Endodermal cell (in vitro differentiated cells): ENCODE data around the gene KLHDC7B. TPM values are rescaled to one million over a fixed set of nuclear protein-coding genes. Genes with fewer than 3 reads are reported as not detected.
A peak's percentile ranks its signal among the peaks of the same experiment; 100 is the strongest.

Experiments
- DNase-seq: peaks from one replicate; pipeline ENCODE4 v3.0.0-alpha.2; 2017
- H3K27ac ChIP-seq: 2 replicates; pipeline ENCODE4 v1.5.1; 2013; ENCODE audit warnings: mild to moderate bottlenecking, low read depth, low read length, moderate library complexity
- H3K27me3 ChIP-seq: 2 replicates; pipeline ENCODE4 v1.6.1; 2013; ENCODE audit warnings: mild to moderate bottlenecking, low read length, moderate library complexity; ENCODE audit not compliant: insufficient read depth, control insufficient read depth, poor library complexity, severe bottlenecking
- H3K36me3 ChIP-seq: 2 replicates; pipeline ENCODE4 v1.7.0; 2013; ENCODE audit warnings: mild to moderate bottlenecking, low read length, moderate library complexity; ENCODE audit not compliant: control insufficient read depth, insufficient read depth
- H3K4me1 ChIP-seq: one replicate; pipeline ENCODE4 v1.7.0; 2013; ENCODE audit warnings: low read length; ENCODE audit not compliant: control insufficient read depth, insufficient read depth
- H3K4me3 ChIP-seq: 2 replicates; pipeline ENCODE4 v1.5.1; 2013; ENCODE audit warnings: mild to moderate bottlenecking, low read length, moderate library complexity
- H3K9ac ChIP-seq: 2 replicates; pipeline ENCODE4 v1.6.1; 2013; ENCODE audit warnings: mild to moderate bottlenecking, low read length, moderate library complexity; ENCODE audit not compliant: poor library complexity, severe bottlenecking; ENCODE audit errors: extremely low read depth
- H3K9me3 ChIP-seq: 2 replicates; pipeline ENCODE4 v1.6.1; 2013; ENCODE audit warnings: mild to moderate bottlenecking, low read length, moderate library complexity; ENCODE audit not compliant: control insufficient read depth
- H3K27ac Mint-ChIP-seq: 2 replicates; pipeline ENCODE4 v1.8.0; 2020; ENCODE audit warnings: mixed read lengths
- H3K27me3 Mint-ChIP-seq: 2 replicates; pipeline ENCODE4 v1.8.0; 2021; ENCODE audit warnings: mild to moderate bottlenecking, mixed read lengths; ENCODE audit not compliant: insufficient read depth
- H3K36me3 Mint-ChIP-seq: 2 replicates; pipeline ENCODE4 v1.8.0; 2020; ENCODE audit warnings: low read depth, mixed read lengths
- H3K4me1 Mint-ChIP-seq: 2 replicates; pipeline ENCODE4 v1.8.0; 2020; ENCODE audit warnings: mixed read lengths
- H3K4me3 Mint-ChIP-seq: 2 replicates; pipeline ENCODE4 v1.8.0; 2020; ENCODE audit warnings: mild to moderate bottlenecking, moderate library complexity, mixed read lengths
- H3K9me3 Mint-ChIP-seq: 2 replicates; pipeline ENCODE4 v1.8.0; 2020; ENCODE audit warnings: mild to moderate bottlenecking, mixed read lengths
- CTCF ChIP-seq: fragments of 200-600 bp; sonication (generic); conservative IDR thresholded peaks from 2 replicates; pipeline ENCODE4 v1.5.0; 2021; ENCODE audit warnings: antibody characterized with exemption, mild to moderate bottlenecking
- WGBS, 2 experiments: methylation state at CpG; one replicate each; pipeline versions ENCODE4 v1.1.5 to v1.1.7; 2013; ENCODE audit warnings: missing lambda C conversion rate in 2 of 2, mixed read lengths in 1 of 2; ENCODE audit not compliant: insufficient coverage in 1 of 2, insufficient read length in 1 of 2; 5-methylcytosine and 5-hydroxymethylcytosine counted together
- total RNA-seq, 2 donors: library from RNA; stranded (reverse); fragmentation: NEBNext Ultra II Directional in 1 of 2; extraction: Animal tissue kit (Norgen Biotek cat#: 25700) in 1 of 2; gene quantifications; 2 replicates in 1 of 2; 3 replicates in 1 of 2; pipeline ENCODE4 v1.2.1, GENCODE V29; 2021

KLHDC7B gene
- total RNA-seq, 2 donors from 2014 or later: not detected

GRCh38 chr22:50556703-50557102 is 11.0 kb downstream of the KLHDC7B start:
- no peaks in the 10 kb centered on the region for H3K9me3 ChIP-seq
- no peak overlapping the region for H3K4me3 ChIP-seq
- peaks cover 18% of the 10 kb centered on the region for H3K27me3 ChIP-seq
- 90 to 99% methylated on average over 1 to 4 of the region's 5 CpGs for WGBS, 2 experiments
- no peak overlapping the region for H3K27ac ChIP-seq
- DNase-seq: no peak
- H3K9me3 Mint-ChIP-seq: no peaks in the 10 kb centered on the region
- H3K27me3 Mint-ChIP-seq: peaks cover 37% of the 10 kb centered on the region
- H3K4me1 Mint-ChIP-seq: peaks cover 3% of the 10 kb centered on the region
- no peak overlapping the region for H3K9ac ChIP-seq
- no peak for TF ChIP-seq CTCF
- no peaks in the 10 kb centered on the region for H3K36me3 ChIP-seq
- no peak overlapping the region for H3K27ac Mint-ChIP-seq
- H3K4me1 ChIP-seq: no peaks in the 10 kb centered on the region
- no peaks in the 10 kb centered on the region for H3K36me3 Mint-ChIP-seq
- no peak overlapping the region for H3K4me3 Mint-ChIP-seq

- WGBS, 2 experiments: 84 to 86% methylated on average over 3 of the region's 3 CpGs
- H3K4me1 ChIP-seq: no peaks in the 10 kb centered on the region
- H3K9ac ChIP-seq: no peak overlapping the region
- Mint-ChIP-seq H3K9me3 (no peaks in the 10 kb centered on the region), H3K27ac (no peak overlapping the region), H3K4me3 (no peak overlapping the region), H3K4me1 (peaks cover 9% of the 10 kb centered on the region), H3K27me3 (peaks cover 51% of the 10 kb centered on the region), H3K36me3 (no peaks in the 10 kb centered on the region)
- H3K4me3 ChIP-seq: no peak overlapping the region
- H3K27me3 ChIP-seq: peaks cover 34% of the 10 kb centered on the region
- H3K36me3 ChIP-seq: no peaks in the 10 kb centered on the region
- DNase-seq: no peak
- no peak for TF ChIP-seq CTCF
- H3K9me3 ChIP-seq: no peaks in the 10 kb centered on the region
- no peak overlapping the region for H3K27ac ChIP-seq
Observed at GRCh38 chr22:50560034-50560433, 14.3 kb downstream of the KLHDC7B start.

DNA sequence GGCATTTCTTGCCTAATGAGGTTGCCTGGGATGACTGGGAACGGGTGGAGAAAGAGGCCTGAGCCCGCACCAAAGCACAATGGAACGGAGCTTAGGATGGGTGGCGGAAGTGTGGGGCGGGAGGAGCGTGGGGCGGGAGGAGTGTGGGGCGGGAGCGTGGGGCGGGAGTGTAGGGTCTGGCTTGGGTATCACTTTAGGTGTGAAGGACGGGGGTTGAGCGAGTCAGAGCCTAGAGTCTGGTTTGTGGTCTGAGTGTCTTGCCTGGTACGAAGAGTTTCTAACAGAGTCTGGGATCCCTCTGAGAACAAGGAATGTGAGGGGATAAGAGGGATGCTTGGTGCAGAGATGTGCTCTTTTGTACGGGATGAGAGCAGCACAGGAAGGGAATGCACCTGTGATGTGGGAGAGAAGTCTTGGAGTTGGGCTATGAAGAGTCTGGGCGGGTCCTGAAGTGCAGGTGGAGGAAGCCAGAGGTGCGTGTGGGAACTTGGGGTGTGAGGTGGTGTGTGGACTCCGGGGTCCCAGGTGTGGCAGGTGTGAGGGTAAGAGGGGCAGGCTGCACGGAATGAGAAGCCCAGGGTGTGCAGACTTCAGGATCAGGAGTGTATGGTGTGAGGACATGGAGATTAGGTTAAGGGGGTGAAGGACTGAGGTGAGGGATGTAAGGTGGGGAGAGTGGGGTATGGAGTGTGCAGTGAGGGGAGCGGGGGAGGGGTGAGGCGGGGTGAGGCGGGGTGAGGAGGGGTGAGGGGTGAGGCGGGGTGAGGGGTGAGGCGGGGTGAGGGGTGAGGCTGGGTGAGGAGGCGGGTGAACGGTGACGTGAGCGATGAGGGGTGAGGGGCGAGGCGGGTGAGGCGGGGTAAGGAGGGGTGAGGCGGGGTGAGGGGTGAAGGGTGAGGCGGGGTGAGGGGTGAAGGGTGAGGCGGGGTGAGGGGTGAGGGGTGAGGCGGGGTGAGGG is 16.0 kb downstream of the KLHDC7B start:
- Histone ChIP-seq H3K27ac (no peak overlapping the region), H3K36me3 (no peaks in the 10 kb centered on the region), H3K4me3 (no peak overlapping the region), H3K9ac (no peak overlapping the region), H3K27me3 (peaks cover 34% of the 10 kb centered on the region), H3K4me1 (no peaks in the 10 kb centered on the region), H3K9me3 (no peaks in the 10 kb centered on the region)
- Mint-ChIP-seq H3K4me1 (peaks cover 9% of the 10 kb centered on the region), H3K27ac (peak overlapping the region; percentile 3), H3K36me3 (no peaks in the 10 kb centered on the region), H3K4me3 (peak overlapping the region; percentile 25), H3K27me3 (peaks cover 55% of the 10 kb centered on the region), H3K9me3 (no peaks in the 10 kb centered on the region)
- DNase-seq: no peak
- TF ChIP-seq CTCF: no peak
- 87 to 91% methylated on average over 7 to 18 of the region's 34 CpGs for WGBS, 2 experiments
